ENCODE measurements around the gene P3H3.
A peak's percentile ranks its signal among the peaks of the same experiment; 100 is the strongest.
"Not testable (repeated sequence)": the region's sequence is repeated elsewhere in the genome, so short reads cannot be mapped to it uniquely, and the experiment has no call there.

The P3H3 gene

GRCh38 chr12:6873094-6874014, 45.1 kb downstream of the P3H3 start, which contains the start of gene SPSB2:
Gene SPSB2, minus strand, starts transcription at chr12:6873303. Its CDS starts 402 bp downstream, at chr12:6872901.
- peak within 1 kb of the TSS; percentile 47 for H3K27ac ChIP-seq
- TF ChIP-seq CTCF (IDR thresholded peaks at IDR 0.05; ENCODE audit: low read depth, low read length): no peak
- H3K4me3 ChIP-seq (ENCODE audit: low read depth, low read length): peak within 1 kb of the TSS; percentile 53
- no peaks in the 10 kb centered on the region for H3K27me3 ChIP-seq (ENCODE audit: insufficient read depth, low read depth, severe bottlenecking)
- H3K9me3 ChIP-seq (ENCODE audit: severe bottlenecking): no peaks in the 10 kb centered on the region
- DNase-seq: peak; percentile 99
- H3K36me3 ChIP-seq: peaks cover 45% of the 10 kb centered on the region

- Histone ChIP-seq H3K4me3 (ENCODE audit: low read depth, low read length) (peak overlapping the region; percentile 53), H3K36me3 (peaks cover 38% of the 10 kb centered on the region)
- H3K27me3 ChIP-seq (ENCODE audit: insufficient read depth, low read depth, severe bottlenecking); H3K9me3 ChIP-seq (ENCODE audit: severe bottlenecking); DNase-seq; H3K27ac ChIP-seq: not testable (repeated sequence)
These were observed 45.8 kb downstream of the P3H3 start for GRCh38 chr12:6874015-6874368.

GRCh38 chr12:6879824-6880223, 51.6 kb downstream of the P3H3 start:
- peaks cover 15% of the 10 kb centered on the region for H3K36me3 ChIP-seq
- H3K4me3 ChIP-seq (ENCODE audit: low read depth, low read length); H3K9me3 ChIP-seq (ENCODE audit: severe bottlenecking); DNase-seq; H3K27ac ChIP-seq; H3K27me3 ChIP-seq (ENCODE audit: insufficient read depth, low read depth, severe bottlenecking): not testable (repeated sequence)

DNA sequence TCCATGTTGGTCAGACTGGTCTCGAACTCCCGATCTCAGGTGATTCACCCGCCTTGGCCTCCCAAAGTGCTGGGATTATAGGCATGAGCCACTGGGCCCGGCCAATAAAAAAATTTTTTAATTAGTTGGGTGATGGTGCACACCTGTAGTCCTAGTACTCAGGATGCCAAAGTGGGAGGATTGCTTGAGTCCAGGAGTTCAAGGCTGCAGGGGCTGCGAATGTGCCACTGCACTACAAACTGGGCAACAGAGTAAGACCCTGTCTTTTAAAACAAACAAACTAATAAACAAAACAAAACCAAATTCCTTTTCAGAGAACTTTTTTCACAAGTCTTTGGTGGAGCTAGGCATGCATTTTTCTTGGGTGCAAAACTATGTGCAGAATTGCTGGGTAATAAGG, 55.0 kb downstream of the P3H3 start:
- H3K27me3 ChIP-seq (ENCODE audit: insufficient read depth, low read depth, severe bottlenecking): no peaks in the 10 kb centered on the region
- H3K36me3 ChIP-seq: peaks cover 13% of the 10 kb centered on the region
- no peak for DNase-seq
- no peaks in the 10 kb centered on the region for H3K9me3 ChIP-seq (ENCODE audit: severe bottlenecking)
- H3K4me3 ChIP-seq (ENCODE audit: low read depth, low read length): no peak overlapping the region
- TF ChIP-seq CTCF (IDR thresholded peaks at IDR 0.05; ENCODE audit: low read depth, low read length): no peak
- H3K27ac ChIP-seq: no peak overlapping the region

DNA sequence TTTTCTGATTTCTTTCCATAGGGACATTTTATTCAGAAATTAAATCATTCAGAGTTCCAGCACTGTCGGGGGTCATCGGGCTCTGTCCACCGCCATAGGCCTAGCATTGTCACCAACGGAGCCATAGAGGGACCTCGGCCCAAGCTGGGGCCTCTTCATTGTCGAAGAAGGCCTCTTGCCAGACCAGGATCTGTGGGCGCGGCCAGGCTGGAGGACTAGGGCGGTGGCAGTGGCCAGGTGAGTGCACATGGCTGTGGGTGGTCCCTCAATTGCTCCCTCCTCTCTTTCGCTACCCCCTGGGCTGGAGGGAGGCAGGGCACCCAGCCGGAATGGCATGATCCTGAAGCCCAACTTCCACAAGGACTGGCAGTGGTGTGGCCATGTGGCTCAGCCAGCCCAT, 55.5 kb downstream of the P3H3 start:
- Histone ChIP-seq H3K4me3 (ENCODE audit: low read depth, low read length) (no peak overlapping the region), H3K36me3 (peaks cover 13% of the 10 kb centered on the region), H3K27me3 (ENCODE audit: insufficient read depth, low read depth, severe bottlenecking) (no peaks in the 10 kb centered on the region), H3K27ac (no peak overlapping the region), H3K9me3 (ENCODE audit: severe bottlenecking) (no peaks in the 10 kb centered on the region)
- no peak for TF ChIP-seq CTCF (IDR thresholded peaks at IDR 0.05; ENCODE audit: low read depth, low read length)
- no peak for DNase-seq

- Histone ChIP-seq H3K27ac (no peak overlapping the region), H3K4me3 (ENCODE audit: low read depth, low read length) (no peak overlapping the region), H3K36me3 (peaks cover 13% of the 10 kb centered on the region), H3K27me3 (ENCODE audit: insufficient read depth, low read depth, severe bottlenecking) (no peaks in the 10 kb centered on the region), H3K9me3 (ENCODE audit: severe bottlenecking) (no peaks in the 10 kb centered on the region)
- no peak for DNase-seq
- TF ChIP-seq CTCF (IDR thresholded peaks at IDR 0.05; ENCODE audit: low read depth, low read length): no peak
These were observed 56.3 kb downstream of the P3H3 start for GRCh38 chr12:6884539-6884938.

DNA sequence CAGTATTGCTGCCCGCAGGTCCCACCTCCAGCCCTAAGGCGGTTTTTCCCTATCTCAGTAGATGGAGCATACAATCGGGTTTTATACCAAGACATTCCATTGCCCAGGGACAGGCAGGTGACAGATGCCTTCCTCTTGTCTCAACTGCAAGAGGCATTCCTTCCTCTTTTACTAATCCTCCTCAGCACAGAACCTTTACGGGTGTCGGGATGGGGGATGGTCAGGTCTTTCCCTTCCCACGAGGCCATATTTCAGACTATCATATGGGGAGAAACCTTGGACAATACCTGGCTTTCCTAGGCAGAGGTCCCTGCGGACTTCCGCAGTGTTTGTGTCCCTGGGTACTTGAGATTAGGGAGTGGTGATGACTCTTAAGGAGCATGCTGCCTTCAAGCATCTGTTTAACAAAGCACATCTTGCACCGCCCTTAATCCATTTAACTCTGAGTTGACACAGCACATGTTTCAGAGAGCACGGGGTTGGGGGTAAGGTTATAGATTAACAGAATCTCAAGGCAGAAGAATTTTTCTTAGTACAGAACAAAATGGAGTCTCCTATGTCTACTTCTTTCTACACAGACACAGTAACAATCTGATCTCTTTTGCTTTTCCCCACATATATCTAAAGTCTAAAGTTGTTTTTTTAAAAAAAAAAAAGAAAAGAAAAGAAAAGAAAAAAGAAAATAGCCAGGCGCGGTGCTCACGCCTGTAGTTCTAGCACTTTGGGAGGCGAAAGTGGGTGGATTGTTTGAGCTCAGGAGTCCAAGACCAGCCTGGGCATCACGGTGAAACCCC, 58.2 kb downstream of the P3H3 start:
- H3K27ac ChIP-seq: peak overlapping the region; percentile 68
- H3K27me3 ChIP-seq (ENCODE audit: insufficient read depth, low read depth, severe bottlenecking); H3K4me3 ChIP-seq (ENCODE audit: low read depth, low read length); H3K9me3 ChIP-seq (ENCODE audit: severe bottlenecking): not testable (repeated sequence)
- DNase-seq: peak; percentile 51
- H3K36me3 ChIP-seq: peaks cover 13% of the 10 kb centered on the region
